ENCODE measurements around the gene IL1RAPL2.
"Not testable (repeated sequence)": the region's sequence is repeated elsewhere in the genome, so short reads cannot be mapped to it uniquely, and the experiment has no call there.

Gene IL1RAPL2

GRCh38 chrX:105018865-105019264 is 452.9 kb downstream of the IL1RAPL2 start:
- no peak overlapping the region for H3K27ac ChIP-seq (ENCODE audit: low read depth, low read length)
- peaks cover 0 to 6% of the 10 kb centered on the region in 2 donors for H3K27me3 ChIP-seq (ENCODE audit: control insufficient read depth in 1 of 2, insufficient read depth in 2 of 2, low read length in 2 of 2)
- no peak overlapping the region for H3K4me3 ChIP-seq (ENCODE audit: low read depth in 1 of 2, low read length in 2 of 2)
- peaks cover 7% of the 10 kb centered on the region for H3K4me1 ChIP-seq (ENCODE audit: insufficient read depth, low read length)
- H3K9me3 ChIP-seq (ENCODE audit: low read length): no peaks in the 10 kb centered on the region
- H3K9ac ChIP-seq (ENCODE audit: low read length): no peak overlapping the region
- no peaks in the 10 kb centered on the region for H3K36me3 ChIP-seq (ENCODE audit: insufficient read depth, low read length)

GRCh38 chrX:105028962-105029361 is 463.0 kb downstream of the IL1RAPL2 start:
- H3K27me3 ChIP-seq (ENCODE audit: control insufficient read depth in 1 of 2, insufficient read depth in 2 of 2, low read length in 2 of 2); H3K4me1 ChIP-seq (ENCODE audit: insufficient read depth, low read length); H3K9ac ChIP-seq (ENCODE audit: low read length); H3K9me3 ChIP-seq (ENCODE audit: low read length); H3K27ac ChIP-seq (ENCODE audit: low read depth, low read length); H3K4me3 ChIP-seq (ENCODE audit: low read depth in 1 of 2, low read length in 2 of 2); H3K36me3 ChIP-seq (ENCODE audit: insufficient read depth, low read length): not testable (repeated sequence)

- Histone ChIP-seq H3K27ac (ENCODE audit: low read depth, low read length) (no peak overlapping the region), H3K36me3 (ENCODE audit: insufficient read depth, low read length) (no peaks in the 10 kb centered on the region), H3K4me3 (ENCODE audit: low read depth in 1 of 2, low read length in 2 of 2) (no peak overlapping the region), H3K27me3 (ENCODE audit: control insufficient read depth in 1 of 2, insufficient read depth in 2 of 2, low read length in 2 of 2) (no peaks in the 10 kb centered on the region), H3K4me1 (ENCODE audit: insufficient read depth, low read length) (no peaks in the 10 kb centered on the region), H3K9ac (ENCODE audit: low read length) (no peak overlapping the region), H3K9me3 (ENCODE audit: low read length) (no peaks in the 10 kb centered on the region)
Observed at GRCh38 chrX:105038672-105039328, 472.8 kb downstream of the IL1RAPL2 start.

- no peak overlapping the region for H3K9ac ChIP-seq (ENCODE audit: low read length)
- H3K27me3 ChIP-seq (ENCODE audit: control insufficient read depth in 1 of 2, insufficient read depth in 2 of 2, low read length in 2 of 2): no peaks in the 10 kb centered on the region
- no peaks in the 10 kb centered on the region for H3K36me3 ChIP-seq (ENCODE audit: insufficient read depth, low read length)
- no peaks in the 10 kb centered on the region for H3K9me3 ChIP-seq (ENCODE audit: low read length)
- H3K4me1 ChIP-seq (ENCODE audit: insufficient read depth, low read length): no peaks in the 10 kb centered on the region
- H3K4me3 ChIP-seq (ENCODE audit: low read depth in 1 of 2, low read length in 2 of 2): no peak overlapping the region
- no peak overlapping the region for H3K27ac ChIP-seq (ENCODE audit: low read depth, low read length)
Observed at GRCh38 chrX:105050921-105051320, 484.9 kb downstream of the IL1RAPL2 start.

GRCh38 chrX:105051364-105051763 is 485.4 kb downstream of the IL1RAPL2 start:
- no peak overlapping the region for H3K27ac ChIP-seq (ENCODE audit: low read depth, low read length)
- no peaks in the 10 kb centered on the region for H3K4me1 ChIP-seq (ENCODE audit: insufficient read depth, low read length)
- no peak overlapping the region for H3K4me3 ChIP-seq (ENCODE audit: low read depth in 1 of 2, low read length in 2 of 2)
- H3K27me3 ChIP-seq (ENCODE audit: control insufficient read depth in 1 of 2, insufficient read depth in 2 of 2, low read length in 2 of 2): no peaks in the 10 kb centered on the region
- H3K9me3 ChIP-seq (ENCODE audit: low read length): no peaks in the 10 kb centered on the region
- H3K9ac ChIP-seq (ENCODE audit: low read length): no peak overlapping the region
- H3K36me3 ChIP-seq (ENCODE audit: insufficient read depth, low read length): no peaks in the 10 kb centered on the region

- no peaks in the 10 kb centered on the region for H3K27me3 ChIP-seq (ENCODE audit: control insufficient read depth in 1 of 2, insufficient read depth in 2 of 2, low read length in 2 of 2)
- H3K9me3 ChIP-seq (ENCODE audit: low read length): no peaks in the 10 kb centered on the region
- no peaks in the 10 kb centered on the region for H3K4me1 ChIP-seq (ENCODE audit: insufficient read depth, low read length)
- H3K27ac ChIP-seq (ENCODE audit: low read depth, low read length): no peak overlapping the region
- H3K9ac ChIP-seq (ENCODE audit: low read length): no peak overlapping the region
- no peak overlapping the region for H3K4me3 ChIP-seq (ENCODE audit: low read depth in 1 of 2, low read length in 2 of 2)
- H3K36me3 ChIP-seq (ENCODE audit: insufficient read depth, low read length): no peaks in the 10 kb centered on the region
Observed at GRCh38 chrX:105052926-105053325, 486.9 kb downstream of the IL1RAPL2 start.

- H3K27me3 ChIP-seq (ENCODE audit: control insufficient read depth in 1 of 2, insufficient read depth in 2 of 2, low read length in 2 of 2): peaks cover 0 to 6% of the 10 kb centered on the region in 2 donors
- H3K4me3 ChIP-seq (ENCODE audit: low read depth in 1 of 2, low read length in 2 of 2): no peak overlapping the region
- no peaks in the 10 kb centered on the region for H3K9me3 ChIP-seq (ENCODE audit: low read length)
- H3K27ac ChIP-seq (ENCODE audit: low read depth, low read length): no peak overlapping the region
- H3K9ac ChIP-seq (ENCODE audit: low read length): no peak overlapping the region
- no peaks in the 10 kb centered on the region for H3K36me3 ChIP-seq (ENCODE audit: insufficient read depth, low read length)
- no peaks in the 10 kb centered on the region for H3K4me1 ChIP-seq (ENCODE audit: insufficient read depth, low read length)
Observed at GRCh38 chrX:105063743-105064142, 497.7 kb downstream of the IL1RAPL2 start.

- H3K4me3 ChIP-seq (ENCODE audit: low read depth in 1 of 2, low read length in 2 of 2): no peak overlapping the region
Observed at GRCh38 chrX:105098201-105098600, 532.2 kb downstream of the IL1RAPL2 start.

GRCh38 chrX:105098812-105099211 is 532.8 kb downstream of the IL1RAPL2 start:
- H3K27me3 ChIP-seq (ENCODE audit: control insufficient read depth in 1 of 2, insufficient read depth in 2 of 2, low read length in 2 of 2): no peaks in the 10 kb centered on the region

More at GRCh38 chrX:105098201-105098600, 532.2 kb downstream of the IL1RAPL2 start:
- H3K27me3 ChIP-seq (ENCODE audit: control insufficient read depth in 1 of 2, insufficient read depth in 2 of 2, low read length in 2 of 2): no peaks in the 10 kb centered on the region
- no peaks in the 10 kb centered on the region for H3K4me1 ChIP-seq (ENCODE audit: insufficient read depth, low read length)
- H3K9me3 ChIP-seq (ENCODE audit: low read length): no peaks in the 10 kb centered on the region
- no peaks in the 10 kb centered on the region for H3K36me3 ChIP-seq (ENCODE audit: insufficient read depth, low read length)
- H3K9ac ChIP-seq (ENCODE audit: low read length): no peak overlapping the region
- H3K27ac ChIP-seq (ENCODE audit: low read depth, low read length): no peak overlapping the region

GRCh38 chrX:105101378-105101777 is 535.4 kb downstream of the IL1RAPL2 start:
- H3K27ac ChIP-seq (ENCODE audit: low read depth, low read length): no peak overlapping the region
- H3K9ac ChIP-seq (ENCODE audit: low read length): no peak overlapping the region
- H3K36me3 ChIP-seq (ENCODE audit: insufficient read depth, low read length): no peaks in the 10 kb centered on the region
- H3K27me3 ChIP-seq (ENCODE audit: control insufficient read depth in 1 of 2, insufficient read depth in 2 of 2, low read length in 2 of 2): no peaks in the 10 kb centered on the region
- no peak overlapping the region for H3K4me3 ChIP-seq (ENCODE audit: low read depth in 1 of 2, low read length in 2 of 2)
- H3K9me3 ChIP-seq (ENCODE audit: low read length): no peaks in the 10 kb centered on the region
- H3K4me1 ChIP-seq (ENCODE audit: insufficient read depth, low read length): no peaks in the 10 kb centered on the region

More at GRCh38 chrX:105098812-105099211, 532.8 kb downstream of the IL1RAPL2 start:
- H3K4me1 ChIP-seq (ENCODE audit: insufficient read depth, low read length): no peaks in the 10 kb centered on the region
- H3K27ac ChIP-seq (ENCODE audit: low read depth, low read length): no peak overlapping the region
- H3K9ac ChIP-seq (ENCODE audit: low read length): no peak overlapping the region
- H3K36me3 ChIP-seq (ENCODE audit: insufficient read depth, low read length): no peaks in the 10 kb centered on the region
- no peak overlapping the region for H3K4me3 ChIP-seq (ENCODE audit: low read depth in 1 of 2, low read length in 2 of 2)
- no peaks in the 10 kb centered on the region for H3K9me3 ChIP-seq (ENCODE audit: low read length)

- no peak overlapping the region for H3K27ac ChIP-seq (ENCODE audit: low read depth, low read length)
- no peaks in the 10 kb centered on the region for H3K27me3 ChIP-seq (ENCODE audit: control insufficient read depth in 1 of 2, insufficient read depth in 2 of 2, low read length in 2 of 2)
- no peak overlapping the region for H3K9ac ChIP-seq (ENCODE audit: low read length)
- H3K36me3 ChIP-seq (ENCODE audit: insufficient read depth, low read length): no peaks in the 10 kb centered on the region
- no peaks in the 10 kb centered on the region for H3K4me1 ChIP-seq (ENCODE audit: insufficient read depth, low read length)
- H3K9me3 ChIP-seq (ENCODE audit: low read length): no peaks in the 10 kb centered on the region
- H3K4me3 ChIP-seq (ENCODE audit: low read depth in 1 of 2, low read length in 2 of 2): no peak overlapping the region
Observed at GRCh38 chrX:105109936-105110335, 543.9 kb downstream of the IL1RAPL2 start.

- Histone ChIP-seq H3K9me3 (ENCODE audit: low read length) (no peaks in the 10 kb centered on the region), H3K4me1 (ENCODE audit: insufficient read depth, low read length) (no peaks in the 10 kb centered on the region), H3K36me3 (ENCODE audit: insufficient read depth, low read length) (no peaks in the 10 kb centered on the region), H3K27ac (ENCODE audit: low read depth, low read length) (no peak overlapping the region), H3K4me3 (ENCODE audit: low read depth in 1 of 2, low read length in 2 of 2) (no peak overlapping the region), H3K27me3 (ENCODE audit: control insufficient read depth in 1 of 2, insufficient read depth in 2 of 2, low read length in 2 of 2) (no peaks in the 10 kb centered on the region), H3K9ac (ENCODE audit: low read length) (no peak overlapping the region)
Observed at GRCh38 chrX:105114554-105115130, 548.6 kb downstream of the IL1RAPL2 start.
